Panc1 (cell line): ENCODE results near the gene VAPA. TPM values are rescaled to one million over a fixed set of nuclear protein-coding genes. Genes with fewer than 3 reads are reported as not detected.

Experiments used
- ATAC-seq: fragments of 200-7000 bp; cut with Tn5 transposase; 2 replicates; pipeline ENCODE4 v1.9.1; 2020; ENCODE audit warnings: mild to moderate bottlenecking, moderate library complexity
- BruUV-seq: library from RNA; stranded (reverse); fragments of 400-500 nt; replicated peaks from 2 replicates; lab custom pipeline; 2021; lab: Mats Ljungman, UMichigan
- CTCF ChIA-PET: fragments of 300-600 bp; sonication (Branson Sonifier 250); formaldehyde crosslinking; loops from one replicate; lab custom pipeline; 2022; ENCODE audit warnings: antibody characterized with exemption; lab: Charles Lee
- POLR2A ChIA-PET: fragments of 300-600 bp; sonication (Branson Sonifier 250); formaldehyde crosslinking; loops from one replicate; lab custom pipeline; 2022; ENCODE audit warnings: antibody characterized with exemption; lab: Charles Lee
- DNase-seq: peaks from one replicate; pipeline ENCODE4 v3.0.0-alpha.2; 2010; ENCODE audit warnings: low read depth, low spot score
- H3K27ac ChIP-seq: 2 replicates; pipeline ENCODE4 v1.5.1; 2011; ENCODE audit warnings: mild to moderate bottlenecking, low read length, inconsistent platforms
- H3K27me3 ChIP-seq: fragments of 200-500 bp; sonication (Bioruptor generic); 2 replicates; pipeline ENCODE4 v1.6.0; 2014; ENCODE audit warnings: low read length, inconsistent platforms; ENCODE audit not compliant: control insufficient read depth, insufficient read depth
- H3K36me3 ChIP-seq: fragments of 200-500 bp; sonication (Bioruptor generic); 2 replicates; pipeline ENCODE4 v1.5.1; 2014; ENCODE audit warnings: inconsistent platforms, mild to moderate bottlenecking, low read length, moderate library complexity; ENCODE audit not compliant: control insufficient read depth, insufficient read depth
- H3K4me1 ChIP-seq: 2 replicates; pipeline ENCODE4 v1.5.1; 2011; ENCODE audit warnings: inconsistent platforms, mild to moderate bottlenecking, low read length, moderate library complexity; ENCODE audit not compliant: control insufficient read depth, insufficient read depth
- H3K4me3 ChIP-seq, 2 experiments: 2 replicates each; pipeline ENCODE4 v1.5.1; 2011 to 2012; ENCODE audit warnings: low read depth in 2 of 2, low read length in 2 of 2, mild to moderate bottlenecking in 2 of 2, inconsistent platforms in 1 of 2, moderate library complexity in 1 of 2
- H3K9me3 ChIP-seq: fragments of 200-500 bp; sonication (Bioruptor generic); 2 replicates; pipeline ENCODE4 v1.5.1; 2014; ENCODE audit warnings: low read depth, mild to moderate bottlenecking, inconsistent platforms, low read length, moderate library complexity; ENCODE audit not compliant: control insufficient read depth, insufficient read depth
- POLR2AphosphoS5 ChIP-seq: IDR thresholded peaks from 2 replicates; pipeline ENCODE4 v1.6.1; 2012; ENCODE audit warnings: mild to moderate bottlenecking, low read depth, low read length, moderate library complexity
- SIN3A ChIP-seq: IDR thresholded peaks from 2 replicates; pipeline ENCODE4 v1.6.1; 2012; ENCODE audit warnings: low read depth, mild to moderate bottlenecking, low read length, moderate library complexity, borderline replicate concordance; ENCODE audit not compliant: insufficient read depth
- TCF7L2 ChIP-seq: IDR thresholded peaks from 2 replicates; pipeline ENCODE4 v1.6.1; 2011; ENCODE audit warnings: mild to moderate bottlenecking, low read depth, low read length, inconsistent platforms
- in situ Hi-C: cut with HindIII; loops from 2 replicates; pipeline ENCODE4 v1.10.0; 2016; ENCODE audit warnings: low sequenced_read_pairs, low pct_unique_long_range_greater_than_20kb
- intact Hi-C: fragments of 100-400 bp; cut with micrococcal nuclease; formaldehyde crosslinking; loops from one replicate; pipeline ENCODE4 v1.10.0; 2022; ENCODE audit not compliant: unreplicated experiment
- total RNA-seq: library from RNA; stranded (reverse); gene quantifications from one replicate; pipeline ENCODE4 v1.2.1, GENCODE V29; 2021; ENCODE audit not compliant: unreplicated experiment
- TF ChIP-seq, protein P1 (sequence below), 2 experiments: IDR thresholded peaks; 2 replicates each; pipeline ENCODE4 v1.6.1; 2011 to 2012; ENCODE audit warnings: low read depth in 2 of 2, control low read depth in 1 of 2, low read length in 1 of 2, mild to moderate bottlenecking in 1 of 2, moderate library complexity in 1 of 2; ENCODE audit not compliant: insufficient read depth in 1 of 2
- TF ChIP-seq, protein P2 (sequence below): fragments of 450-650 bp; IDR thresholded peaks from 2 replicates; pipeline ENCODE4 v1.5.1; 2017; ENCODE audit warnings: mild to moderate bottlenecking

VAPA gene
- total RNA-seq, 1 experiment from 2014 or later, result 228 TPM

DNA sequence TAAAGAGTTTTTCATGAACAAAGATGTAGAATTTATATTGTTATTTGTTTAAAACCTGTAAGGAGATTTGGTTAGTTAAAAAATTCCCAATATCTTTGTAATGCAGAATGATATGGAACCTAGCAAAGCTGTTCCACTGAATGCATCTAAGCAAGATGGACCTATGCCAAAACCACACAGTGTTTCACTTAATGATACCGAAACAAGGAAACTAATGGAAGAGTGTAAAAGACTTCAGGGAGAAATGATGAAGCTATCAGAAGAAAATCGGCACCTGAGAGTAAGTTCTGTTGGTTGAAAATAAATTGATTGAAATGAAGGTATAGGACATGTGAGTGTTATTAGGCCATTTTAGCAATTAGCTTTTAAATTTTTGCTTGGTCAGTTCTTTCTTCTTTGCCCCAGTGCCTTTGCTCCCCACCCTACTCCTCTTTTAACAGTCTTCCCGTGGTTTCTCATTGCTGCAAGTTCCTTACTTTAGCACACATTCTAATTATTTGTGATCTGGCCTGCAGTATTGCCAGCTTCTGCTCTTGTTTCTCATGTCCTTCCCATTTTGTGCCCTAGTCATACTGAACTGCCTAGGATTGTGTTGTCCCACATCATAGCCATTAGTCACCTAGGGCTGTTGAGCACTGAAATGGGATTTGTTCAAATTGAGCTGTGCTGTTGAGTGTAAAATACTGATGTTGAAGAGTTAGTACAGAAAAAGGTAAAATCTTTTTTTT, 36.6 kb downstream of the VAPA start:
- Histone ChIP-seq H3K27me3 (no peaks in the 10 kb centered on the region), H3K27ac (no peak overlapping the region), H3K9me3 (no peaks in the 10 kb centered on the region), H3K4me1 (no peaks in the 10 kb centered on the region), H3K4me3 (no peak overlapping the region), H3K36me3 (peaks cover 27% of the 10 kb centered on the region)
- ATAC-seq (no peak), DNase-seq (no peak)
- CTCF ChIA-PET, result no interaction called here
- no TSS peak for BruUV-seq
- TF ChIP-seq POLR2AphosphoS5 (no peak), SIN3A (no peak), TCF7L2 (no peak)
- TF ChIP-seq, protein P1, sequence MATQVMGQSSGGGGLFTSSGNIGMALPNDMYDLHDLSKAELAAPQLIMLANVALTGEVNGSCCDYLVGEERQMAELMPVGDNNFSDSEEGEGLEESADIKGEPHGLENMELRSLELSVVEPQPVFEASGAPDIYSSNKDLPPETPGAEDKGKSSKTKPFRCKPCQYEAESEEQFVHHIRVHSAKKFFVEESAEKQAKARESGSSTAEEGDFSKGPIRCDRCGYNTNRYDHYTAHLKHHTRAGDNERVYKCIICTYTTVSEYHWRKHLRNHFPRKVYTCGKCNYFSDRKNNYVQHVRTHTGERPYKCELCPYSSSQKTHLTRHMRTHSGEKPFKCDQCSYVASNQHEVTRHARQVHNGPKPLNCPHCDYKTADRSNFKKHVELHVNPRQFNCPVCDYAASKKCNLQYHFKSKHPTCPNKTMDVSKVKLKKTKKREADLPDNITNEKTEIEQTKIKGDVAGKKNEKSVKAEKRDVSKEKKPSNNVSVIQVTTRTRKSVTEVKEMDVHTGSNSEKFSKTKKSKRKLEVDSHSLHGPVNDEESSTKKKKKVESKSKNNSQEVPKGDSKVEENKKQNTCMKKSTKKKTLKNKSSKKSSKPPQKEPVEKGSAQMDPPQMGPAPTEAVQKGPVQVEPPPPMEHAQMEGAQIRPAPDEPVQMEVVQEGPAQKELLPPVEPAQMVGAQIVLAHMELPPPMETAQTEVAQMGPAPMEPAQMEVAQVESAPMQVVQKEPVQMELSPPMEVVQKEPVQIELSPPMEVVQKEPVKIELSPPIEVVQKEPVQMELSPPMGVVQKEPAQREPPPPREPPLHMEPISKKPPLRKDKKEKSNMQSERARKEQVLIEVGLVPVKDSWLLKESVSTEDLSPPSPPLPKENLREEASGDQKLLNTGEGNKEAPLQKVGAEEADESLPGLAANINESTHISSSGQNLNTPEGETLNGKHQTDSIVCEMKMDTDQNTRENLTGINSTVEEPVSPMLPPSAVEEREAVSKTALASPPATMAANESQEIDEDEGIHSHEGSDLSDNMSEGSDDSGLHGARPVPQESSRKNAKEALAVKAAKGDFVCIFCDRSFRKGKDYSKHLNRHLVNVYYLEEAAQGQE (IDR thresholded peaks at IDR 0.05; ENCODE audit: insufficient read depth in 1 of 2, low read depth in 2 of 2, low read length in 1 of 2), result no peak
- TF ChIP-seq, protein P2, sequence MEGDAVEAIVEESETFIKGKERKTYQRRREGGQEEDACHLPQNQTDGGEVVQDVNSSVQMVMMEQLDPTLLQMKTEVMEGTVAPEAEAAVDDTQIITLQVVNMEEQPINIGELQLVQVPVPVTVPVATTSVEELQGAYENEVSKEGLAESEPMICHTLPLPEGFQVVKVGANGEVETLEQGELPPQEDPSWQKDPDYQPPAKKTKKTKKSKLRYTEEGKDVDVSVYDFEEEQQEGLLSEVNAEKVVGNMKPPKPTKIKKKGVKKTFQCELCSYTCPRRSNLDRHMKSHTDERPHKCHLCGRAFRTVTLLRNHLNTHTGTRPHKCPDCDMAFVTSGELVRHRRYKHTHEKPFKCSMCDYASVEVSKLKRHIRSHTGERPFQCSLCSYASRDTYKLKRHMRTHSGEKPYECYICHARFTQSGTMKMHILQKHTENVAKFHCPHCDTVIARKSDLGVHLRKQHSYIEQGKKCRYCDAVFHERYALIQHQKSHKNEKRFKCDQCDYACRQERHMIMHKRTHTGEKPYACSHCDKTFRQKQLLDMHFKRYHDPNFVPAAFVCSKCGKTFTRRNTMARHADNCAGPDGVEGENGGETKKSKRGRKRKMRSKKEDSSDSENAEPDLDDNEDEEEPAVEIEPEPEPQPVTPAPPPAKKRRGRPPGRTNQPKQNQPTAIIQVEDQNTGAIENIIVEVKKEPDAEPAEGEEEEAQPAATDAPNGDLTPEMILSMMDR, result no peak
- POLR2A ChIA-PET, result no interaction called here
- intact Hi-C loops, result no loop called here
- in situ Hi-C loops, result no loop called here

DNA sequence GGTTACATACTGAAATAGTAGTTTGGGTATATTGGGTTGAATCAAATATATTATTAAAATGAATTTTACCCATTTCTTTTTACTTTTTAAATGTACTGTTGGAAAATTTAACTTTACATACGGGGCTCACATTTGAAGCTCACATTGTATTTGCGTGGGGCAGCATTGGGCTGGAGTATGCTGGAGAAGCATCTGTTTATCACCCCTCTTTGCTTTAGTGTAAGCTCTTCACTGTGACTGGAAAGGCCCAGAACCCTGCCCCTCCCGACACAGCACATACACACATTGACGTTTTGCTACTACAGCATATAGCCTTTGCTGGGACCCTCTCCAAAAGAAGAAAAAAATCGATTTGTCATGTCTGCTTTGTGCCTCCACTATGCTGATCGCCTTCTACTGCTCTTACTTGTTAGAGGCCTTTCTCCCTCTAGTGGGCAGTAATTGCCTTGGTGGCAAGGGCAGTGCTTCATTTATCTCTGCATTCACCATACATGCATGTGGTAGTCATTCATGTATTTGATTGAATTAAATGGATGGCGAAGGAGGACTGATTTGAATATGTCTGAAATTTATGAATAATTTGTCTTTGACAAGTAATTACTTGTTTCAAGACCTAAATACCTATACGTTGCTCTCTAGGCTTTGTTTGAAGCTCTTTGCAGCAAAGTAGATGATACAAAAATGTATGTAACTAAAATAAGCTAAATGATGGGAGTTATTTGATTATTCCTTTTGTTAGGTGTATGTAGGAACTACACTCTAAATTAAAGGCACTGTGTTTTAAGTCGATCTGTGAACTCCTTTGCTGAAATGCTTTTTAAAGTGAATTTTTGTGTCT, 37.4 kb downstream of the VAPA start:
- ChIA-PET POLR2A (no interaction called here), CTCF (no interaction called here)
- no peak overlapping the region for H3K4me3 ChIP-seq
- no peaks in the 10 kb centered on the region for H3K9me3 ChIP-seq
- H3K27me3 ChIP-seq, result no peaks in the 10 kb centered on the region
- H3K4me1 ChIP-seq, result no peaks in the 10 kb centered on the region
- BruUV-seq, result no TSS peak
- no peak overlapping the region for H3K27ac ChIP-seq
- in situ Hi-C loops (no loop called here), intact Hi-C loops (no loop called here)
- ATAC-seq (peak; percentile 90), DNase-seq (peak; percentile 27)
- H3K36me3 ChIP-seq, result peaks cover 24% of the 10 kb centered on the region
- TF ChIP-seq TCF7L2, result no peak
- TF ChIP-seq, protein P2, result peak; percentile 80
